GM19397 (cell line): ENCODE data around the gene EGR1.
"Not testable (repeated sequence)": the region's sequence is repeated elsewhere in the genome, so short reads cannot be mapped to it uniquely, and the experiment has no call there.

Experiments used
- ATAC-seq: cut with Tn5 transposase; IDR thresholded peaks from one replicate; pipeline ENCODE4 v1.9.1; 2021; ENCODE audit warnings: mild to moderate bottlenecking, moderate library complexity; ENCODE audit not compliant: unreplicated experiment

The EGR1 gene

GRCh38 chr5:138468966-138469539, 3.8 kb downstream of the EGR1 start:
- no peak for ATAC-seq

GRCh38 chr5:138469540-138470321, 4.5 kb downstream of the EGR1 start:
- no peak for ATAC-seq

- no peak for ATAC-seq
These were observed 5.2 kb downstream of the EGR1 start for GRCh38 chr5:138470322-138471051.

GRCh38 chr5:138471052-138471361, 5.7 kb downstream of the EGR1 start:
- ATAC-seq: no peak

- no peak for ATAC-seq
These were observed 7.1 kb downstream of the EGR1 start for GRCh38 chr5:138472353-138472752.

GRCh38 chr5:138473151-138473550, 7.9 kb downstream of the EGR1 start:
- not testable (repeated sequence) for ATAC-seq

- no peak for ATAC-seq
These were observed 11.6 kb downstream of the EGR1 start for GRCh38 chr5:138476918-138477317.

- no peak for ATAC-seq
These were observed 17.4 kb downstream of the EGR1 start for GRCh38 chr5:138482638-138483037.

- no peak for ATAC-seq
These were observed 23.2 kb downstream of the EGR1 start for GRCh38 chr5:138488481-138488945.

- no peak for ATAC-seq
These were observed 24.4 kb downstream of the EGR1 start for GRCh38 chr5:138489683-138490061.

- no peak for ATAC-seq
These were observed 25.5 kb downstream of the EGR1 start for GRCh38 chr5:138490648-138491283.

- no peak for ATAC-seq
These were observed 26.0 kb downstream of the EGR1 start for GRCh38 chr5:138491284-138491648.

- peak; percentile 98 for ATAC-seq
These were observed 26.6 kb downstream of the EGR1 start for GRCh38 chr5:138491669-138492559.

- ATAC-seq: no peak
These were observed 27.3 kb downstream of the EGR1 start for GRCh38 chr5:138492560-138493045.

GRCh38 chr5:138495351-138495750, 30.1 kb downstream of the EGR1 start:
- no peak for ATAC-seq

GRCh38 chr5:138498376-138498775, 33.1 kb downstream of the EGR1 start:
- no peak for ATAC-seq

GRCh38 chr5:138502121-138502520, 36.8 kb downstream of the EGR1 start:
- ATAC-seq: no peak

- no peak for ATAC-seq
These were observed 37.2 kb downstream of the EGR1 start for GRCh38 chr5:138502521-138502920.

GRCh38 chr5:138503487-138504270, 38.4 kb downstream of the EGR1 start:
- ATAC-seq: no peak

- ATAC-seq: no peak
These were observed 39.5 kb downstream of the EGR1 start for GRCh38 chr5:138504799-138505198.
